NT2/D1 (cell line): ENCODE results near the gene UNC45B.

Source experiments
- SUZ12 ChIP-seq: IDR thresholded peaks from 2 replicates; pipeline ENCODE4 v1.6.1; 2011; ENCODE audit not compliant: insufficient read length, insufficient read depth; ENCODE audit errors: extremely low read depth
- YY1 ChIP-seq: IDR thresholded peaks from 2 replicates; pipeline ENCODE4 v1.6.1; 2011; ENCODE audit not compliant: insufficient read length, insufficient read depth
- ZNF274 ChIP-seq: IDR thresholded peaks from 2 replicates; pipeline ENCODE4 v1.6.1; 2011; ENCODE audit warnings: mild to moderate bottlenecking, low read depth, low read length

DNA sequence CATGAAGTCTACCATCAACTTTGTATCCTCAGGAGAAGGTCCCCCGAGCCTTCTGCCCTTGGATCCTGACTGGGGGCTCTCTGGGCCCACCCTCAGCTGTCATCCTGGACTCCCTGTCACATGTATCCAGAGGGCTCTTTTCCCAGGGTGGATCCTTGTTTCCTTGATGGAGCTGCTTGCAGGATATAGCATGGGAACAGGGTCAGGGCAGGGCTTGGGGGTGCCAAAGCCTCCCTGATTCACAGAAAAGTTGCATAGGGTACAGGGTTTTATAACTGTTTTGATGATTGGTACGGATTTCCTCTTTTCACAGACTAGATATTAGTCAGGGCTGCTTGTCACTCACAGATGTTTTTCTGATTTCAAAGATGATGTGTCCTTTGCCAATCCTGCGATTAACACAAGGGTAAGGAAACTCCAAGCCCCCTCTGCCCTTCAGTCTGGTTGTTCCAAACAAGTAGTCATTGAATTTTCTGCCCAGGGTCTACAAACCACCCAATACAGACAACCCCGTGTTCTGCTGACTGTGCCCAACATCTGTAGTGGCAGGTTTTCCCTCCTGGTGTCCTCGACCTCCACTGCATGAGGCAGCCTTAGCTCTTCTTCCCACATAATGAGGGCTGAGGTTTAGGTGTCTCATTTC is 67.1 kb downstream of the UNC45B start:
- TF ChIP-seq SUZ12 (no peak), YY1 (no peak), ZNF274 (no peak)
